Myocyte (in vitro differentiated cells): ENCODE data around the gene KRT86. TPM values are rescaled to one million over a fixed set of nuclear protein-coding genes. Genes with fewer than 3 reads are reported as not detected.

Source experiments
- DNase-seq: peaks from one replicate; pipeline ENCODE4 v3.0.0-alpha.2; 2012; ENCODE audit warnings: low read depth
- polyA plus RNA-seq: library from polyadenylated mRNA; unstranded; fragments of >200 nt; gene quantifications from one replicate; pipeline ENCODE4 v1.2.1, GENCODE V29; 2012; ENCODE audit warnings: missing spikeins
- total RNA-seq: library from RNA; depleted of rRNA; stranded (reverse); fragments of >200 nt; gene quantifications from 2 replicates; pipeline ENCODE4 v1.2.3, GENCODE V29; 2014

KRT86 gene
- total RNA-seq, result 5.2 and 20.9 TPM in 2 replicates
- polyA plus RNA-seq, result 5.4 TPM

DNA sequence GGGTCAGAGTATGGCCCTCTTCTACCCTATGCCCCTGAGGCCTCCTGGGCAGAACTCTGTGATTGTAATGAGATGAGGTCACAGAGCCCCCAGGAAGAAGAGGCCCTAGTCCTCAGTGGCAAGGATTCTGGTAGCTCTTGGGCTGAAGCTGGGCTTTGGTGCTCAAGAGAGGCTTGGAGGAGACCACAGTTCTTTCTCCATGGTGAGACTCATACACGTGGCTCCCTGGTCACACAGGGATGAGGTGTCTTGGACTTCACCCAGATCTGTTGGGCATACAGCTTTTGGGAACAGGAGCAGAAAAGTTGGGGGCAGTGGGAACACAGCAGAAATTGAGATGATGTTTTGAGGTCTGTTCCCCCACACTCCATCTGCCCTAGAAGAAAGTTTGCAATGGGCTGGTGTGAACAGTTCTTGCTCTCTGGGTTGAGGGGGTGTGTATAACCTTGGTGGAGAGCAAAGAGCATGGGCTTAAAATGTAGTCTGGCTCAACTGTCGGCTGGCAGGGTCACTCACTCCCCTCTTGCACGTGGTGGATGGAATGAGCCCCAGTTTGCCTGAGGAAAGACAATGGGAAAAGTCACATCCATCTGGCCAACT is at the start of gene KRT86:
TSS of gene KRT86 (plus strand) at position 125 of the 600 bp plus-strand sequence. CDS start 27,272 bp downstream, outside the sequence.
- DNase-seq, result no peak

DNA sequence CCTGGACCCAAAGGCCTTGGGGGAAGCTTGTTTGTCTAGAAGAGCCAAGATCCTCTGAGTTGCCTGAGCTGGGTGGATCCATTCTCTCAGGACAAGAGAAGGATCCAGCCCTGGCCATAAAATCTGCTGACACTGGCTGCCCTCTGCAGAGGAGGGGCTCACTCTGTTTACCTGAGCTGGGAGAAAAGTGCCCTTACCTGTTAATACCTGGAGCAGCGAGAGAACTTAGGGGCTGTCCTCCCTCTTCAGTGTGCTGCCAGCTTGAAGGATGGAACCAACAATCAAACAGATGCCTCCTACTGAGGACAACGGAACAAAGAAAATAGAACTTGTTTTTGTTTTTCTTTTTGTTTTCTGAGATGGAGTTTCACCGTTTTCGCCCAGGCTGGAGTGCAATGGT is 48.7 kb upstream of the KRT86 start:
- no peak for DNase-seq

DNA sequence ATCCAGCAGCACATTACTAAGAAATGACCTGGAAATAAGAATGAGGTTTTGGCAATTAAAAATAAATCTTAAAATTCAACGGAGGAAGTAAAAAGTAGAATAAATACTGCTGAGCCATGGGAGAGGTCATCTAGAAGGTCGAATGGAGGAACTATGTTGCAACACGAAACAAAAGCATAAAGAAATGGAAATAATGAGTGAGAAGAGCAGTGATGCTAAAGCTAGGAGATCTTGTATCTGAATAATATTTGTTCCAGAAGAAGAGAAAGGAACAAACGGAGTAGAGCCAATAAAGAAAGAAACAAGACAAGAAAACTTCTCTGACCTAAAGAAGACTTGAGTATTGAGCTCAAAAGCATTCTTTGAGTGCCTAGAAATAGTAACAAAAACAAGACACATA is 48.0 kb upstream of the KRT86 start:
- DNase-seq, result no peak

DNA sequence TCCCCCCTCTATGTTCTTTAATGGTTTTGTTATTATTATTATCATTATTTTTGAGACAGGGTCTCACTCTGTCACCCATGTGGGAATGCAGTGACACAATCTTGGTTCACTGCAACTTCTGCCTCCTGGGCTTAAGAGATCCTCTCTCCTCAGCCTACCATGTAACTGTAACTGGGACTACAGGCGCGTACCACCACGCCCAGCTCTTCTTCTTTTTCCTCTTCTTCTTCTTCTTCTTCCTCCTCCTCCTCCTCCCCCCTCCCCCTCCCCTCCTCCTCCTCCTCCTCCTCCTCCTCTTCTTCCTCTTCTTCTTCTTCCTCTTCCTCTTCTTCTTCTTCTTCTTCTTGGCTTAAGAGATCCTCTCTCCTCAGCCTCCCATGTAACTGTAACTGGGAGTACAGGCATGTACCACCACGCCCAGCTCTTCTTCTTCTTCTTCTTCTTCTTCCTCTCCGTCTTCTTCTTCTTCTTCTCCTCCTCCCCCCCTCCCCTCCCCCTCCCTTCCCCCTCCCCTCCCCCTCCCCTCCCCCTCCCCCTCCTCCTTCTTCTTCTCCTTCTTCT is 46.8 kb upstream of the KRT86 start:
- no peak for DNase-seq

DNA sequence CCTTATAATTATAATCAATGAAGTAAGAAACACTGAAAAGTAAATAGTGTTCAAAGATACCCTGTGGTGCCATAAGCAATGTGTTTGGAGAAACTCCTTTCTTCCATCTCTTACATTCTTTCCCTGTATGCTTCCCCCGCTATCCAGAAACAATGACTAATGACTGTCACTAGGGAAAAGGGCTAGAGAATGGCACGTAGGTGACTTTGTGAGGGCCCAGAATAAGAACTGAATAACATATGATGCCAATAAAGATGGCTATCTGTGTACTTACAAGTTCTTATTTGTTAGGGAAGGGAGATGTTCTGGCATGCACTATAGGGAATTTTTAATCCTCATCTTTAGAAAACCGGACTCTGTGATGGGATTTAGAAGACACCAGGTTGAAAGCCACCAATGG is 46.1 kb upstream of the KRT86 start:
- DNase-seq, result no peak

DNA sequence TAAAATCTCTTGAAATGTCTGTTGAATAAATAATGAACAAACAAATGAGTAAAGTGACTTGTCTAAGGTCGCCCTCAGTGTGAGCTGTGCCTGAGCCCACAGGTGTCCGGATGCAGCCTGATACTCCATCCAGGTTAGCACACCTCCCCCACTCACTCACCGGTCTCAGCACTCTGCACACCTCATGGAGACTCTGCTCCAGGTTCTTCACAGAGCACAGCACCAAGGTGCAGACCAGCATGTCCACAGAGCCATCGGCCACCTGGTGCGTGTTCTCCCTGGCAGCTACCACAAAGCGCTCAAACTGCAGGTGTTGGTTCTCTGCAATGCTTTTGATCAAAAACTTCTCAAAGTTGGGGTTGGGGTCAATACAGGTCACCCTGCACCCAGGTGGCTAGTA is 45.5 kb upstream of the KRT86 start:
- no peak for DNase-seq

DNA sequence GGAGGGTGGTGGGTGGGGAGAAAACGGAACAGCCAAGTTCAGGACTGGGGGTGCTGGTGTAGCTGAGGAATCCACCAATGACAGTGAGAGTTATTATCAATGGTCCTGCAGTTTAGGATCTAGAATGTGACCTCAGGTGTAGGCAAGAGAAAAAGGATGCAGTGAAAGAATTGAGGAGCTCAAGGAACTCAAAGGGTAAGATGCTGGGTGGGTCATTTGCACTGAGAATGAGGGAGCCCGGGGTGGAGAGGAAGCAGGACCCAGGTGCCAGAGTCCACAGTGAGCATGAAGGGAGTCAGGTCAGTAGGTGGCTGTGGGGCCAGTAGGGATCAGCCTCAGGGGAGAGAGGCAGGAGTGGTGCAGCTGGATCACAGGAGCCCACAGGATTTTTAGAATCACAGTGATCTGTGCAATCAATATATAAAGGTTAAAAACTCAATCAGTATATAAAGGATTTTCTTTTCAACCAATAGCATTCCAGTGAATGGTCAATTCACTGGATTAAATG is 44.6 kb upstream of the KRT86 start:
- no peak for DNase-seq

DNA sequence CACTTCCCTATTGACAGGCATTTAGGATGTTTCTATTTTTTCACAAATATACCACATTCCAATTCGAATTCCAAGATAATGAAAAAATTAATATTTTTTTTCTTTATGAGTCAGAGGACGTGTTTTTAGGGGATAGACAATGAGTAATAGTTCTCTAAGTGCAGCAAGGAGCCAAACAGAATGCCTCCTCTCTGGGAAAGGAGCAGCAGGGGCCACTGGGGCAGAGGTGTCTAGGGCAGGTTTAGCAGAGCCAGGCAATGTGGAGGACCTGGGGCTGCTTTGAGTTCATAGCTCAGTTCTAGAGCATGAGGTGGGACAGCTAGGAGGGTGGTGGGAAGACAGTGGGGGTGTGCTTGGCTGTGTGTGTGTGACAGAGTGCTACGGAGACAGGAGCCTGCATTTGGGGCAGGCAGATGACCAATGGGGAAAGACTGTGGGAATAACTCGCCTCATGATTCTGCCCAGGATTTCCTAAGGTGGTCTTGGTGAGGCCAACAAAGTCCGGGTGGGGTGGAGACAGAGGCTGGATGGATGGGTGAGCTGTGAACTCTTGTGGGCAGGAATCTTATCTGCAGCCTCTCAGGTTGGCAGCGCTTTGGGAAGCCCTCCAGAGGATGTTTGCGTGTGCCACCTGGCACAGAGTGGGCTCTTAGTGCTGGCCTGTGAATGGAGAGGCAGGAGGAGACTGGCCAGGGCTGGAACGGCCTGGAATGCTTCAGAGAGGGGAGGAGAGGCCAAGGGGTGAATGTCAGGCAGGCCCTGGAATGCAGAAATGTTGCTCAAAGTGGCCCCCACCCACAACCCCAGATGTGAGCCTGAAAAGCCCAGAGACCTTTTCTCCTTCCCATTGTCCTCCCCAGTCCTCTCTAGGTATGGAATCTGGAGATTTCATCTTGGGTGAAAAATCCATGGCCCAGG is 43.8 kb upstream of the KRT86 start:
- DNase-seq, result no peak

DNA sequence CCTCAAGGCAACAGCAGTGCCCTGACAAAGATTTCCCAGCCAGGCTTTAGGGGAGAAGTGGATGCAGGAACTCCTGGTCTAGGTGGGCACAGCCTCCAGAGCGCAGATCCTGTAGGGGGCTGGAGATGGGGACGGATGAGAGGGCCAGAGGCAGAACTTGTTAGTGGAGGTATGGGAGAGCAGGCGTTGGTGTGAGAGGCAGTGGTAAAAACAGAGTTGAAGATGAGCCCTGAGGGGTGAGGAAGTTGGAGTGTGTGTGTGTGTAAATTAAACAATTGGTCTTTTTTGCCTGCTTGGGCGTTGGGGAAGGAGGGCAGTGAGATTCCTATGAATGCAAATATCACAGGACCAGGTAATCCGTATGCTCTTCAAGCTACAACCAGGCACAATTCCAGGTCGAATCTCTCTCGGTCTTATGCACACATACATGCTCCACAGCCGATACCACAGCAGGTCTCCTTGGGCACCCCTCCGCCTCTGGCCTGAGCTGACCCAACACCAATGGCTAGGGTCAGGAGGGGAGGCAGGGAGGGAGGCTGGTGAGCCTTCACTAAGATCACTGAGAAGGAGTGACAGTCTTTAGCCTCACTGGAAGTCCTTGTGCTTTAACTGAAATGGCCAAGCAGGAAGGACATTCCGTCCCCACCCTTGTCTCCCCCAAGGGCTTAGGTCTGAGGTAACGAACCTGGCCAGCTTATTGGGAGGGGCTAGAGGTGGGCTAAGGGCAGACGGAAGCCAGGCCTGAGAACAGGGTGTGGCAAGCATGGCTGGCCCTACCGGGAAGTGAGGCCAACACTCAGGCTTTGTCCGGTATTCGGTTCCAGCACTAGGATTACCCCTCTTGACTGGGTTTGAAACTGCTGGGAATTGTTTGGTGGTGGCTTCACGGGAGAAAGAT is 42.9 kb upstream of the KRT86 start:
- no peak for DNase-seq

DNA sequence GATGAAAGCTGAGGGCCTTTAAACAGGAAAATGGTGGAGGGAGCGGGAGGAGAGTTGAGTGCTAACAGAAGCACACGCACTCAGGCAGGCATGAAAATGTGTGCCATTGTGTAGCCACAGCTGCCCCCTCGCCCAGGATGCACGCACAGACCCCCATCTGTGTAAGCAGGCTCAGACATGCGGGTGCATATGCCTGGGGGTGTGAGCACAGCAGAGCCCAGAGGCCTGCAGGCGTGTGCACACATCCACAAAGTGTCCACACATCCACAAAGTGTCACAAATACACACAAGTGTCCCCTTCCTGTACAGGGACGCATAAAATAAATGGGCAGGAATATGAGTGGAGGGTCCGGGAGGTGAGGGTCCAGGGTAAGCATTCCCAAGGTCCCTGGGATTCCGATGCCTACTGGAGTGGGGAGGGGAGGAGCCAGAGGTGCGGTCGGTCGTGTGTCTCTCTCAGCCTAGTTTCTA is 42.2 kb upstream of the KRT86 start:
- no peak for DNase-seq

DNA sequence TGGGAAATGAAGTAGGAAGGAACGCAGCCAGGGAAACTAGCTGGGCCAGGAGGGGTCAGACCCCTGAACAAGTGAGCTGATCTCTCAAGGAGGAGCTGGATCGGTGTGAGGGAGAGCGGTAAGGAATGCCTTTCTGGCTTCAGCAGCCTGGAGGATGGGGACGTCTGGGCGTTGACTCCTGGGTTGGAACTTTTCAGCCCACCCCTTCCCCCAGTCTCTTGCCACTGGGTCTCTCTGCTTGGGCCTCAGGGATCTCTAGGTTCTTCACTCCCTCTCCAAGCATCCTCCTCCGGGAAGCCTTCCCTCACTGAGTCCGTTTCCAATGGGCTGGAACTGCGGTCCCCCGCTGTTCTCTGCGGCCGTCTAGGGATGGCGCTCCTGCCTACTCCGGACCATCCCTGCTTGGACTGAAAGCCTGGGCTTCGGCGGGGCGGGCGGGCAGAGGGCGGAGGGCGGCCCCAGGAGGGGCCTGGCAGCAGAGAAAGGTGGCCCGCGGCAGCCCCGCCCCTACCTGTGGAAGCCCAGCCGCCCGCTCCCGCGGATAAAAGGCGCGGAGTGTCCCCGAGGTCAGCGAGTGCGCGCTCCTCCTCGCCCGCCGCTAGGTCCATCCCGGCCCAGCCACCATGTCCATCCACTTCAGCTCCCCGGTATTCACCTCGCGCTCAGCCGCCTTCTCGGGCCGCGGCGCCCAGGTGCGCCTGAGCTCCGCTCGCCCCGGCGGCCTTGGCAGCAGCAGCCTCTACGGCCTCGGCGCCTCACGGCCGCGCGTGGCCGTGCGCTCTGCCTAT is 41.6 kb upstream of the KRT86 start, which contains the start of gene KRT7:
TSS of gene KRT7 (plus strand) at position 570 of the 788 bp plus-strand sequence. CDS start at position 624, 54 bp downstream.
- no peak for DNase-seq

DNA sequence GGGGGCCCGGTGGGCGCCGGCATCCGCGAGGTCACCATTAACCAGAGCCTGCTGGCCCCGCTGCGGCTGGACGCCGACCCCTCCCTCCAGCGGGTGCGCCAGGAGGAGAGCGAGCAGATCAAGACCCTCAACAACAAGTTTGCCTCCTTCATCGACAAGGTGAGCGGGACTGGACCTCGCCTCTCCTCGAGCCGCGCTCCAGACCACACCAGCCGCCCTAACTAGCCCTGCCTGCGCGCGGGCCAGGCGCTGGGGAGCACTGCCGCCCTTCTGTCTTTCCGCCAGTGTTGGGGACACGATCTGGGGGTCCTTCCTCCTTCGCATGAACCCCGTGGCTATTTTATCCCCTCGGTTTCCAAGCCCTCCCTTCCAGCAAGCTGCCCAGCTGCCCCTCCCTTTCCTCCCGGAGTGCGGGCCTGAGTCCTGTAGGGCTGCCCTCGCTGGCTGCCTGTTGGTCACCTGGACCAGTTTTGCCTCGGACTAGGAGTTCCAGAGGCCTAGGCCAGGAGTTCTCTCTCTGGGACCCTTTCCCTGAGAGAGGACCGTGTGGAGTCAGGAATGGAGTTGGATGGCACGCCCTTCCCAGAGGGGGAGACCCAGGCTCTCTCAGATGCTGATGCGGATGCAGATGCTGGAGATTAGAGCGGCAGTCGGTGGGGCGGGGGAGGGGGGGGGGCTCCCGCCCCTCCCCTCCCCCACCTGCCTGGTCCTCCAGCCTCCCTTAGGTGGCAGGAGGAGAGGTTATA is 40.8 kb upstream of the KRT86 start:
- DNase-seq, result no peak

DNA sequence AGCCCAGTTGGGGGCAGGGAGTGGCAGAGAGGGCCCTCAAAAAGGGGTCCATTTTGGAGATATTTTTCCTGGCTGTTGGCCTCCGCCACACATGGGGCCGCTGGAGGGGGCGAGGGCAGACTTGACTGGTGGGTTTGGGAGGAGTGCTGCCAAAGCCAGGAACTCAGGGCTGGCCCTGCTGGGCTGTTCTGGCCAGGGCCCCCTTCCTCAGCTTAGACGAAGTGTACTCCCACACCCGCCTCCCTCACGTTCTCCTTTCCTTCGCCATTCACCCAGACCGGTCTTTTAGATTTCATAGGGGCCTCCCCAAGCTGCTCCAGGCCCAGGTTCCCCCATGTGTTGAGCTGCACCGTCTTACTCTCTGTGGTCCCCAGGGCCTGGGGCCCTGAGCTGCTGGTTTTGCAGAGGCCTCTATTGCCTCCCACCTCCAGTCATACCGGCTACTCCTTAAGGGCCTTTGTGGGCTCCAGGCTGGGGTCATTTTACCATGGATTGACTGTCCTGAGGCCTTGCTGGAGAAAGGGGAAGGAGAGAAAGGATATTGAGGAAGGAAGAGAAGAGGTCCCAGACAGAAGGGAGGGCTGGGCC is 40.1 kb upstream of the KRT86 start:
- no peak for DNase-seq

DNA sequence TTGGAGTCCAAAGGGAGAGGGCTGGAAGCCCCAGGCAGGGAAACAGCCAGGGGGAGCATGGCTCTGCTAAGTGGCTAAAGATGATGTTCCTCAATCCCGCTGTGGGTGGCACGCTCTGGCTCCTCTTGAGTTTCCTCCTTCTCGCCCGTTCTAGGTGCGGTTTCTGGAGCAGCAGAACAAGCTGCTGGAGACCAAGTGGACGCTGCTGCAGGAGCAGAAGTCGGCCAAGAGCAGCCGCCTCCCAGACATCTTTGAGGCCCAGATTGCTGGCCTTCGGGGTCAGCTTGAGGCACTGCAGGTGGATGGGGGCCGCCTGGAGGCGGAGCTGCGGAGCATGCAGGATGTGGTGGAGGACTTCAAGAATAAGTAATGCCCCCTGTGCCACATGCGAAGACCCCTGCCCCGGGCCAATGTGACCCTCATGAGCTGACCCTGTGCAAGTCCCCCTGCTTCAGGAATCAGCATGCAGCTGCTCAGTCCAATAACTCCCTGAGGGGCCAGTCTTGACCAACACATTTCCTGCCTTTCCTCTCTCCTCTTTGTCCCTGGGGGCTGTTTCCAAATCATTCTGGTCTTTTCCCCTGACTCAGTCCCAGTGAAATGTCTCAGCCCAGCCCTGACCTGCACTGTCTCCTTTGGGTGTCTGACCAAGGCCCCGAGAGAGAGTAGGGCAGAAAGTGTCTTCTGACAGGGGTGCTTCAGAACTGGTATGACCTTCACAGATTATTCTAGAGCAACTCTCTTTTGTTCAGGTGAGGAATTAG is 39.3 kb upstream of the KRT86 start:
- DNase-seq, result no peak

DNA sequence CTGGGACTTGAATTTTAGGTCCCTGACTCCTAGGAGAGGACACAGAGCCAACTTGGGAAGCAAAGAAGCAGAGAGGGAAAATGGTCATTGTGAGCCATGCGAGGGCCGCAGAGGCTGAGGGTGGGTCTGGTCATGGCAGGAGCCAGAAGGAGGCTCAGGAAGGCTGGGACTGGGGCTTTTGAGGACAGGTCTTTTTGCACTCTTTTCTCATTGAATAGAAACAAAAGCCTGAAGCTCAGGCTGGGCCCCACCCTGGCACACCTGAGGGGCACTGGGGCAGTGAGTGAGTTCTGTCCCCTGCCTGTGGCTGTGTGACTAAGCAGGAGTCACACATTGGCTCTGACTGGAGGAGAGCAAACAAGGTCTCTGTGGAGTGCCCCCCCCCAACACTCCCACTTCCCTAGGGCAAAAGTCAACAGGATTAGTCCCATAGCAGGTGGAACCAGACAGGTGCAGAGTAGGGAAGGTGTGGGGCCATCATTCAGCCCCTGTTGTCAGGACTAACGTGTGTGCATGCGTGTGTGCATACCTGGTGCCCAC is 38.6 kb upstream of the KRT86 start:
- DNase-seq, result no peak

DNA sequence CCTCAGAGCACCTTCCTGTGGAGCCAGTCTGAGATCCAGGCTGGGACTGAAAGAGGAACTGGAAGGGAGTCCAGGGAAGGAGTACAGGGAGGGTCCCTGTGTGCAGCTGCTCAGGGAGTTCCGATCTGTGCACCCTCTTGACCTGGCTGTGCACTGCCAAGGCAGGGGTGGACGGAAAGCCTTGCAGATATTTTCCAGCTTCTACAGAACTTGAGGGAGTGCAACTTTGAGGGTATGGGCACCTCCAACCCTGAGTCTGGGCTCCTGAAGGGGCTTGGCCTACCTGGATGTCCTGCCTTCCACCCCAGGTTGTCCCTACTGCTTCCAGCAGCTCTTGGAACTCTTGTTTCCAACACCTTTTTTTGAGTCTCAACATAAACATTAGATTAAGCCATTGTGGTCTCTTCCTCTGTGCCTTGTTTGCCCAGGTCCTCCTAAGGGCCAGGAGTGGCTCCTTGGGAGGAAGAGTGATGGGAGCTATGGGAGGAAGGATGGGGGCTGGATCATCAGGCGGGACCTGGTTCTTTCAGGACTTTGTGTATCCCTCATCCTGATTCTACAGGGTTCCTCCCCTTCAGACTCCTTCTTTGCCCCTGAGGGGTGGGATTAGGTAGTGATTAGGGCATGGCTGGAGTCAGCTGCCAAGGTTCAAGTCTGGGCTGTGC is 37.9 kb upstream of the KRT86 start:
- DNase-seq, result no peak

DNA sequence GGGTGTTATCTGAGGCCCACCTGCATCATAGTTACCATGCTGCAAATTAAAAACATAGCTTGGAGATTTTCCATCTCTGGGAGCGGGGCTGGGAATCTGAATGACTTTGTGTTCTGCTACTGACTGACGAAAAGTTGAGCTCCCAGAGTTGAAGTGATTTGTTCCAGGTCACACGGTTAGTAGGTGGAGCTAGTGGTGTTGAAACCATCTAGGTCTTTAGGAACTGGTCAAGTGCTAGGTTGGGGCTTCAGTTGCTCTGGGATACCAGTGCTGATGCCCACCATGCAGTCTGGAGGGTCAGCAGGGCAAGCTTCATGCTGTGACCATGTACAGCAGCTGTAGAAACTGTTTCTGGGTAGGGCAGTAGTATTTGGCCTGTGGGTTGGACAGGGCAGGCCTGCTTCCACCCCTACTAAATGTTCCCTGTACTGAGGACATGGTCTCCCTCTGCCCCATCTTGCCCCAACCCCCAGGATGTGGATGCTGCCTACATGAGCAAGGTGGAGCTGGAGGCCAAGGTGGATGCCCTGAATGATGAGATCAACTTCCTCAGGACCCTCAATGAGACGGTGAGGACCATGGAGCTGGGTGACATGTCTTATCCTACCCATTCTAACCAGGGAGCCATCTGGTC is 36.1 kb upstream of the KRT86 start:
- no peak for DNase-seq
